Liver (tissue), 3 donors: ENCODE data around the gene OR2V1.

Experiments used
- CTCF ChIP-seq: fragments of 150-350 bp; IDR thresholded peaks from 2 replicates; pipeline ENCODE4 v1.5.1; 2017; ENCODE audit warnings: improper control_type of control experiment, low read depth, low read length; ENCODE audit not compliant: missing input control
- EGR1 ChIP-seq, 2 donors: IDR thresholded peaks; 2 replicates each; pipeline ENCODE4 v1.6.1; 2016 to 2018; ENCODE audit warnings: antibody characterized with exemption in 2 of 2, low read depth in 2 of 2
- GABPA ChIP-seq, 2 donors: IDR thresholded peaks in 1 of 2; conservative IDR thresholded peaks in 1 of 2; 2 replicates each; pipeline ENCODE4 v1.6.1; 2016; ENCODE audit warnings: antibody characterized with exemption in 2 of 2, mild to moderate bottlenecking in 1 of 2, moderate library complexity in 1 of 2
- HNF4A ChIP-seq, 2 donors: conservative IDR thresholded peaks; 2 replicates each; pipeline ENCODE4 v1.6.1; 2016; ENCODE audit warnings: antibody characterized with exemption in 2 of 2, mild to moderate bottlenecking in 2 of 2
- JUND ChIP-seq, 2 donors: IDR thresholded peaks; 2 replicates each; pipeline ENCODE4 v1.6.1; 2016; ENCODE audit warnings: antibody characterized with exemption in 2 of 2
- MAX ChIP-seq: IDR thresholded peaks from 2 replicates; pipeline ENCODE4 v1.6.1; 2016; ENCODE audit warnings: antibody characterized with exemption
- RAD21 ChIP-seq, 2 donors: IDR thresholded peaks; 2 replicates each; pipeline ENCODE4 v1.6.1; 2016; ENCODE audit warnings: antibody characterized with exemption in 2 of 2, mild to moderate bottlenecking in 2 of 2
- REST ChIP-seq: IDR thresholded peaks from 2 replicates; pipeline ENCODE4 v1.6.1; 2016; ENCODE audit warnings: antibody characterized with exemption, mild to moderate bottlenecking
- RXRA ChIP-seq, 2 donors: IDR thresholded peaks; 2 replicates each; pipeline ENCODE4 v1.6.1; 2017 to 2018; ENCODE audit warnings: antibody characterized with exemption in 2 of 2, mild to moderate bottlenecking in 1 of 2
- SP1 ChIP-seq: IDR thresholded peaks from 2 replicates; pipeline ENCODE4 v1.6.1; 2018; ENCODE audit warnings: antibody characterized with exemption, mild to moderate bottlenecking
- TAF1 ChIP-seq: conservative IDR thresholded peaks from 2 replicates; pipeline ENCODE4 v1.6.1; 2016; ENCODE audit warnings: antibody characterized with exemption, mild to moderate bottlenecking
- YY1 ChIP-seq: IDR thresholded peaks from 2 replicates; pipeline ENCODE4 v1.6.1; 2016; ENCODE audit warnings: antibody characterized with exemption, mild to moderate bottlenecking
- ZBTB33 ChIP-seq: IDR thresholded peaks from 2 replicates; pipeline ENCODE4 v1.6.1; 2016; ENCODE audit warnings: antibody characterized with exemption
- donor health status: healthy.
- donor health status: healthy.

GRCh38 chr5:181145133-181145532 lies 14.2 kb upstream of the OR2V1 start:
- no peak for TF ChIP-seq MAX
- no peak for TF ChIP-seq CTCF
- no peak for TF ChIP-seq HNF4A (conservative IDR thresholded peaks at IDR 0.05)
- TF ChIP-seq JUND (IDR thresholded peaks at IDR 0.05), result no peak
- no peak for TF ChIP-seq YY1
- no peak for TF ChIP-seq TAF1
- no peak for TF ChIP-seq RAD21 (IDR thresholded peaks at IDR 0.05)
- TF ChIP-seq REST, result no peak
- no peak for TF ChIP-seq EGR1 (IDR thresholded peaks at IDR 0.05; ENCODE audit: low read depth in 2 of 2)
- no peak for TF ChIP-seq GABPA (IDR thresholded peaks at IDR 0.05 in 1 of 2, conservative IDR thresholded peaks at IDR 0.05 in 1 of 2)
- no peak for TF ChIP-seq SP1
- no peak for TF ChIP-seq ZBTB33
- no peak for TF ChIP-seq RXRA (IDR thresholded peaks at IDR 0.05)
